HepG2 (cell line): ENCODE data around the gene OAS1. TPM values are rescaled to one million over a fixed set of nuclear protein-coding genes. Genes with fewer than 3 reads are reported as not detected.
A peak's percentile ranks its signal among the peaks of the same experiment; 100 is the strongest.

Source experiments
- ATAC-seq: fragments of 200-7000 bp; cut with Tn5 transposase; 3 replicates; pipeline ENCODE4 v1.9.1; 2020; ENCODE audit warnings: mild to moderate bottlenecking, moderate library complexity
- BruUV-seq: library from RNA; stranded (reverse); fragments of 400-500 nt; replicated peaks from 2 replicates; lab custom pipeline; 2021; lab: Mats Ljungman, UMichigan
- CTCF ChIA-PET: fragments of 300-600 bp; formaldehyde crosslinking; extraction: SDS; loops from one replicate; lab custom pipeline; 2021; ENCODE audit warnings: low total read pairs, inconsistent platforms, low intra/inter-chr PET ratio; lab: Yijun Ruan, JAX
- POLR2A ChIA-PET: fragments of 350-600 bp; sonication (Branson Sonifier 250); formaldehyde crosslinking; loops from one replicate; lab custom pipeline; 2020; ENCODE audit warnings: antibody characterized with exemption, inconsistent platforms; lab: Yijun Ruan, JAX
- DNase-seq: peaks from one replicate; pipeline ENCODE4 v3.0.0-alpha.2; 2015; ENCODE audit warnings: low spot score
- FAIRE-seq: peaks from 3 replicates; lab custom pipeline; 2011; peaks lifted over from hg19 to GRCh38; lab: Jason Lieb, UNC
- H2AFZ ChIP-seq: one replicate; pipeline ENCODE4 v1.6.1; 2011; ENCODE audit warnings: low read length, inconsistent platforms
- H3K27ac ChIP-seq: fragments of 300-600 bp; 3 replicates; pipeline ENCODE4 v1.8.0; 2011; ENCODE audit warnings: mixed run types, mild to moderate bottlenecking, mixed read lengths, low read length, inconsistent platforms; ENCODE audit not compliant: insufficient read depth; ENCODE audit errors: extremely low read length
- H3K27me3 ChIP-seq, 2 experiments: fragments of 200-600 bp in 1 of 2; 2 replicates in 1 of 2; 3 replicates in 1 of 2; pipeline versions ENCODE4 v1.6.0 to v1.8.0; 2011; ENCODE audit warnings: low read length in 2 of 2, mild to moderate bottlenecking in 2 of 2, moderate library complexity in 2 of 2, inconsistent platforms in 1 of 2; ENCODE audit not compliant: insufficient read depth in 2 of 2, control insufficient read depth in 1 of 2
- H3K36me3 ChIP-seq, 2 experiments: fragments of 200-600 bp in 1 of 2; replicated peaks in 1 of 2; 2 replicates in 1 of 2; 3 replicates in 1 of 2; pipeline versions ENCODE4 v1.5.1 to v1.8.0; 2011; ENCODE audit warnings: low read length in 2 of 2, inconsistent platforms in 1 of 2; ENCODE audit not compliant: insufficient read depth in 2 of 2, control insufficient read depth in 1 of 2
- H3K4me1 ChIP-seq: 2 replicates; pipeline ENCODE4 v1.5.1; 2012; ENCODE audit warnings: low read length, inconsistent platforms; ENCODE audit not compliant: insufficient read depth
- H3K4me2 ChIP-seq: 2 replicates; pipeline ENCODE4 v1.6.0; 2011; ENCODE audit warnings: low read depth, low read length, inconsistent platforms
- H3K4me3 ChIP-seq, 3 experiments: fragments of 200-600 bp in 1 of 3; sonication (generic), shearing (Covaris generic) in 1 of 3; replicated peaks in 1 of 3; 2 replicates each; pipeline ENCODE4 v1.5.1; 2011 to 2016; ENCODE audit warnings: low read length in 3 of 3, inconsistent platforms in 2 of 3, low read depth in 2 of 3, mild to moderate bottlenecking in 2 of 3, control low read depth in 1 of 3, mixed read lengths in 1 of 3; ENCODE audit not compliant: insufficient read depth in 1 of 3
- H3K79me2 ChIP-seq: one replicate; pipeline ENCODE4 v1.6.1; 2011; ENCODE audit warnings: low read length, inconsistent platforms; ENCODE audit not compliant: insufficient read depth
- H3K9ac ChIP-seq: 2 replicates; pipeline ENCODE4 v1.6.0; 2011; ENCODE audit warnings: mild to moderate bottlenecking, low read depth, low read length, inconsistent platforms; ENCODE audit not compliant: insufficient read depth
- H3K9me3 ChIP-seq: 2 replicates; pipeline ENCODE4 v1.5.1; 2012; ENCODE audit warnings: mild to moderate bottlenecking, low read length
- H4K20me1 ChIP-seq: 2 replicates; pipeline ENCODE4 v1.6.0; 2011; ENCODE audit warnings: inconsistent platforms, mild to moderate bottlenecking, low read length, moderate library complexity; ENCODE audit not compliant: insufficient read depth
- ATF2 ChIP-seq: sonication (generic); formaldehyde crosslinking; IDR thresholded peaks from 2 replicates; pipeline ENCODE4 v1.4.0; 2020; ENCODE audit warnings: missing genetic modification reagents
- ATF7-NPFF ChIP-seq: sonication (generic); formaldehyde crosslinking; IDR thresholded peaks from 2 replicates; pipeline ENCODE4 v1.8.1; 2023; ENCODE audit warnings: mild to moderate bottlenecking, low read depth, missing genetic modification reagents, moderate library complexity
- FOSL1 ChIP-seq: sonication (generic); formaldehyde crosslinking; IDR thresholded peaks from 2 replicates; pipeline ENCODE4 v1.9.0; 2021; ENCODE audit warnings: missing genetic modification reagents, borderline replicate concordance
- NR2F6 ChIP-seq, 2 experiments: IDR thresholded peaks; 2 replicates each; pipeline ENCODE4 v1.6.1; 2016; ENCODE audit warnings: antibody characterized with exemption in 1 of 2, mild to moderate bottlenecking in 1 of 2
- PPARG ChIP-seq: conservative IDR thresholded peaks from 2 replicates; pipeline ENCODE4 v1.6.1; 2016; ENCODE audit warnings: missing biosample characterization, missing genetic modification reagents
- ZFP62 ChIP-seq: sonication (generic); formaldehyde crosslinking; IDR thresholded peaks from 2 replicates; pipeline ENCODE4 v1.4.0; 2020; ENCODE audit warnings: missing genetic modification reagents
- WGBS: methylation state at CpG from one replicate; pipeline ENCODE4 v1.1.6; 2017; ENCODE audit warnings: low lambda C conversion rate; 5-methylcytosine and 5-hydroxymethylcytosine counted together
- in situ Hi-C: cut with HindIII; loops from 2 replicates; pipeline ENCODE4 v1.10.0; 2017; ENCODE audit warnings: low pct_unique_long_range_greater_than_20kb; ENCODE audit not compliant: extremely low pct_ligation_motif_present
- intact Hi-C: fragments of 100-400 bp; cut with micrococcal nuclease; formaldehyde crosslinking; loops from one replicate; pipeline ENCODE4 v1.10.0; 2022; ENCODE audit not compliant: unreplicated experiment
- polyA plus RNA-seq, 8 experiments: library from polyadenylated mRNA; depleted of rRNA in 3 of 8; stranded (reverse) in 7 of 8; unstranded in 1 of 8; fragments of >200 nt; fragmentation: Illumina TruSeq in 4 of 8; extraction: Trizol in 4 of 8; gene quantifications; 2 replicates each; pipeline versions ENCODE4 v1.2.1 to v1.2.3, GENCODE V29; 2011 to 2016; ENCODE audit warnings: low read depth in 4 of 8, missing spikeins in 1 of 8, mixed read lengths in 1 of 8; ENCODE audit not compliant: insufficient read depth in 1 of 8
- total RNA-seq, 5 experiments: library from RNA; depleted of rRNA; stranded (reverse); fragments of >200 nt; fragmentation: Illumina TruSeq; extraction: Trizol; gene quantifications; 2 replicates each; pipeline ENCODE4 v1.2.3, GENCODE V29; 2016; ENCODE audit warnings: low read depth in 1 of 5
- TF ChIP-seq, protein P1 (sequence below): sonication (generic); formaldehyde crosslinking; IDR thresholded peaks from 2 replicates; pipeline ENCODE4 v1.5.1; 2020; ENCODE audit warnings: missing genetic modification reagents, mild to moderate bottlenecking, borderline replicate concordance

OAS1 gene
- total and polyA plus RNA-seq, 2 of the 13 experiments (the other 11 are each of a cell fraction or from before 2014, with no cell fraction given) = 6.5 to 10.6 TPM

- TF ChIP-seq ATF2 (peak; percentile 54; the same call in 1 of the 2 replicates), PPARG (peak; percentile 61), FOSL1 (CRISPR knock-in tag) (no peak)
- TF ChIP-seq, protein P1, sequence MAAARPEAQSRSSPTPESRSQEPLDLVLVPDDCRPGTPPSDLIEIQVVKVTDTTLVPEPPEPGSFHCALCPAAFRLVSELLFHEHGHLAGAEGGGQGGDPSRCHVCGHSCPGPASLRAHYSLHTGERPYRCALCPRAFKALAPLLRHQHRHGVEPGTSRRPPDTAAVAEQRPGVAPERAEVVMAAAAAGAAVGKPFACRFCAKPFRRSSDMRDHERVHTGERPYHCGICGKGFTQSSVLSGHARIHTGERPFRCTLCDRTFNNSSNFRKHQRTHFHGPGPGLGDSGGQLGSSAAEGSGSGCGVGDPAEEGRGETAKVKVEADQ (CRISPR knock-in tag) = no peak
Observed at GRCh38 chr12:112906712-112907414, at the start of gene OAS1 (continued).

DNA sequence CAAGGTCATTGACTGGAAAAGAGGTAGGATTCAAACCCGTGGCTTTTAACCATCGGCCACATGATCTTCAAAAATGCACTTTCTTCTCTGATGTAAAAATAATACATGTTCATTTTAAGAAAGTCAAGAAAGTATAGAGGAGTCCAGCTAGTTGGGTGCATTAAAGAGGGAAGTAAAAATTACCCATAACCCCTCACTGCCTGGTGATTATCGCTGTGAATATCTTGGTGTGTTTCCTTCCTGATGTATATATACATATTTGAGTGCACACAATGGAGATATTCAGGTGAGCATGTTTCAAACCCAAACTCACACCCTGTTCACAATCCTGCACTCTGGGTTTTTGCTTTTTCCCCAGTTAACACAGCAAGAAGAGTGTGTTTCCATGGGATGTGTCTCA is 47.5 kb upstream of the OAS1 start:
- Histone ChIP-seq H3K4me1 (no peaks in the 10 kb centered on the region), H3K9ac (no peak overlapping the region), H3K27ac (no peak overlapping the region), H4K20me1 (no peaks in the 10 kb centered on the region), H3K79me2 (no peaks in the 10 kb centered on the region), H3K9me3 (no peaks in the 10 kb centered on the region), H2AFZ (no peak overlapping the region), H3K36me3 (no peaks in the 10 kb centered on the region), H3K4me2 (no peak overlapping the region), H3K4me3 (no peak overlapping the region), H3K27me3 (peaks cover 2 to 39% of the 10 kb centered on the region in 2 experiments; a peak in 4 of 5 replicates)
- BruUV-seq = no TSS peak
- TF ChIP-seq ZFP62 (CRISPR knock-in tag) (no peak), NR2F6 (IDR thresholded peaks at IDR 0.05) (no peak), NR2F6 (CRISPR knock-in tag; IDR thresholded peaks at IDR 0.05) (no peak), ATF7-NPFF (CRISPR knock-in tag) (no peak)
- 3% methylated on average over 3 of the region's 3 CpGs for WGBS
- intact Hi-C loops (no loop called here), in situ Hi-C loops (no loop called here)
- FAIRE-seq (no peak), ATAC-seq (no peak), DNase-seq (no peak)
- CTCF ChIA-PET = no interaction called here
- POLR2A ChIA-PET = no interaction called here
